ENCODE measurements around the gene CTIF. TPM values are rescaled to one million over a fixed set of nuclear protein-coding genes. Genes with fewer than 3 reads are reported as not detected.

CTIF gene
- total RNA-seq, 2 experiments from 2014 or later = 6.3 to 6.9 TPM

DNA sequence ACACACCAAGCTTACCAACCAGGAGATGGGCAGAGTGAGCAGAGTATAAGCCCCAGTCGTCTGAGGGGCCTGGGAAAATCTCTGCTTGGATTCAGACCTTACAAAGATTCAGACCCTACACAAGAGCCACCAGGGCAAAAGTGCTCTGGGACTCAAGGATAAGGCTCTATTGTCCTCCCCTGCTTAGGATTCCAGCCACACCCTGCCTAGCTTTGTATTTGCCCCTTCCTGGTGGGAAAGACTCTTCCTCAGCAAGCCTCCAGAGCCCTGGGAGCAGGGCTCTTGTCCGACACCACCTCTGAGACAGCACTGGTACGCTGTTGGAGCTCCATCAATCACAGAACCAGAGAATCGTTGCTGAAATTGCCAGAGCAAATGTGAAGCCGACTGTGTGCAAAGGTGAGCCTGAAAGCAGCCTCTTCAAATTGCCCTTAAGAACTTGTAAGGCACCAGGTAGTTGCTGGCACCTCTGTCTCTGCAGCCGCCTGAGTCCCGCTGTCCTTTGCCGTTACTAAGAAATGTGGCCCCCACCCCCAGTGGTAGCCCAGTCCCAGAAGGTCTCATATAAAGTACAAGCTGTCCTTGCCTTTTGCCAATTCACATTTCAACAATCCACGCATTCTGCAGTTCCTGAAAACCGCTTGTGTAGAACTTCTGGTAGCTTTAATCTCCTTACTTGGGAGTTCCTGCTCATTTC is 148.7 kb downstream of the CTIF start:
- POLR2A ChIA-PET = no interaction called here

DNA sequence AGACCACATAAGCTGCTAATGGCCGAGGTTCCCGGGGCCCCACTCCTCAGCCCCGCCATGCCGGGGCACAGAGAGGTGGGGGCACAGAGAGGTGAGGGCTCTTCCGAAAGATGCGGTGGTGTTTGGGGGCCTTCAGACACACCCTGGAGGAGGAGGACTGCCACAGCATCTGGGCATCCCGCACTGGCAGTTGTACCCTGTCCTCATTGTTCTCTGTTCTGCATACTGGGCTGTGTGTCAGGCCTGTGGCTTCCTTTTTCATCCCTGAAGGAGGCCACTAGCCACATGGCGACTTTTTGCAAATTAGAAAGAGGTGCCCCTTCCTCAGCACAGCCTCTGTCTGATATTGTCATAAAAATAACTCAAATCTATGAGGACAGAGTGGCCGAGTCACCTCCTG is 150.1 kb downstream of the CTIF start:
- ChIA-PET CTCF (interaction anchor here (2.0 kb wide), 1 partner anchor 13 kb away, joined by 5 read pairs; no protein-coding TSS in a partner anchor), POLR2A (no interaction called here)

More for the DNA sequence above, 148.7 kb downstream of the CTIF start:
- CTCF ChIA-PET = interaction anchor here (0.6 to 2.0 kb wide), 2 partner anchors 12 to 242 kb away, joined by 3 to 5 read pairs; no protein-coding TSS in a partner anchor

DNA sequence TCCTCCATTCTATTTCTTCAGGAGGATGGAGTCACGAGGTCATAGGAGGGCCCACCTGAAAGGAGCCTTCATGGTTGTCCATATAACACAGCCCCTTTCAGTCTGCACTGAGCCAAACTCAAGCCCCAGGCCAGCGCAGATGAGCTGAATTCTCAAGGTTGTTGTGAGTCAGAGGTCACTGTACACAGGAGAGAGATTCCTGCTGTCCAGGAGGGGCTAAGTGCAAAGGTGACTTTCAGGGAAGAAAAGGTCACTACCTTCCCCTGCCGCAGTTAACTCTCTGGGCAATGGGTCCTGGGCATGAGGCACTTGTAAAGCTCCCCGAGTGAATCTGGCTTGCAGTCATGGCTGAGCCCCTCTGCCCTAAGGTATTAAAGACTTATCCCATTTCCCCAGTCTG is 150.7 kb downstream of the CTIF start:
- CTCF ChIA-PET = no interaction called here
- POLR2A ChIA-PET = no interaction called here

DNA sequence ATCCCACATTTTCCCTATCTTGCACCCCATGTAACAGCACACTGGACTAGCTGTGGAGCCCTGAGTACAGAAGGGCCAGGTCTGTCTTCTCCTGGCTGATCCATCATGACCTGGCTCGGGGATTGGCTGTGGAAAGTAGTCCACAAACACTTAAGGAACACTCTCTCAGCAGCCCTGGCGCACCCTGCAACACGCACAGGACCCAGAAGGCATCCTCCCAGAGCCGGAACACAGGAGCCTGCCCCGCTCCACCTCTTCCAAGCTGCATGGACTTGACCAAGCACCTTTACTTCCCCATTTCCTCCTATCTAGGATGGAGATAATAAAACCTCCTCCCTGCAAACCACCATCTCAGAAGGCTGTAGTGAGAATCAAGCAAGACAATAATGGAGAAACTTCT is 151.7 kb downstream of the CTIF start:
- CTCF ChIA-PET = no interaction called here
- POLR2A ChIA-PET = no interaction called here

DNA sequence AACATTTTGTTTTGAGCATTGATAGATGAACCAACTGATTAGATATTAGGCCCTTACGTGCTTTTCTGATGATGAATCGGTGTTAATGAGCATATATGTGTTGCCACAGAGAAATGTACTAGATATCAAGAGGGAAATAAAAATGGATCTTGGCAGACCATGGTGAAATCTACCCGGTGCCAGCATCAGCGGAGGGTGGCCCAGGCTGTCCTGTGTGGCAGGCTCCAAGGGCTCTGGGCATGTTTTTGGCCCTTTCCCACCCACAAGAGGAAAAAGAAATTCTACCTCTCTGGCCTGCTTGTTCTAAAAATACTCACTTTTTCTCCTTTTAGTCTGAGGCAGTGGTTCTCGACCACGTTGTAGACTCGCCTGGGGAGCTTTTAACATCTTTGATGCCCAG is 154.2 kb downstream of the CTIF start:
- ChIA-PET POLR2A (interaction anchor here (0.6 kb wide), 1 partner anchor 10 kb away, joined by 3 read pairs; no protein-coding TSS in a partner anchor), CTCF (no interaction called here)

DNA sequence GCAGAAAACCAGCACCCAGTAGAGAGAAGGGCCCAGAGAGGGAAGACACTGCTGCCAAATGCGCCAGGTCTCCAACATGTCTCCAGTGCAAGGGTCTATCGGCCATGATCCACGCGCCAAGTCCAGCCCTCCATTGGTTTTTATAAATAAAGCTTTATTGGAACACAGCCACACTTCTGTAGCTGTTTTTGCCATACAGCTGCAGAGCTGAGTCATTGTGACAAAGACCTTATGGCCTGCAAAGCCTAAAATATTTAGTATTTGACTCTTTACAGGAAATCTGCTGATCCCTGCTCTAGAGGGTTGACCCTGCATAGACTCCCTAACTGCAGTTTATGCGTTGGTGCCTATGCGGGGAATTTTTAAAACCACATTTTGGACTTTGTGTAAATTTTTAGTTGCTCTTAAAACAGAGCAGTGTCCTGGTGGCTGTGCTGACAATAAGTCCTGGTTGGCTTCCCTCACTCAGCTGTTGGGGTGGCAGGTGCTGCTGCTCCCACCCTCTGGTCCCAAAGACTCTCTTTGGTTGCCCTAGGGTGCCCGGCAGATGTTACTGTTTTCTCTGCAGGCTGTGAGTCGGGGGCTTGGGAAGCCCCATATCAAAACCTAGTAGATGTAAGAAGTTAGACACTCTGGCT is 154.9 kb downstream of the CTIF start:
- ChIA-PET CTCF (no interaction called here), POLR2A (interaction anchor here (0.6 kb wide), 1 partner anchor 9 kb away, joined by 3 read pairs; no protein-coding TSS in a partner anchor)

DNA sequence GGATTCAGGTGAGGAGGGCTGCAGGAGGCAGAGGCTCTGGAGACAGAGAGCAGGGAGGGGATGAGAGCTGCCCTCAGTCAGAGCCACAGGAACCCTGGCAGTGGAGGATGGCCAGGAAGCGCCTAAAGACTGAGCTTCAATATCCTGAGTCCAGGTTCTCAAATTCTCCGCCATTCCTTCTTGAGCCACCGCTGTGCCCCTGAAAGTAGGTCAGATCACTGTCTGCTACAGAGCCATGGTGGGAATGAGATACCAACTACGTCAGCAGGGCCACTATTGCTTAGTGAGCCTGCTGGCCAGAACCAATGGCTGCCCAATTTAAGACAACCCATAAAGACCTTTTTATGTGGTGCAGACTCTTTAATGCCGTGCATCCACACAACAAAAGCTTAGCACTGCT is 155.5 kb downstream of the CTIF start:
- ChIA-PET POLR2A (no interaction called here), CTCF (no interaction called here)

DNA sequence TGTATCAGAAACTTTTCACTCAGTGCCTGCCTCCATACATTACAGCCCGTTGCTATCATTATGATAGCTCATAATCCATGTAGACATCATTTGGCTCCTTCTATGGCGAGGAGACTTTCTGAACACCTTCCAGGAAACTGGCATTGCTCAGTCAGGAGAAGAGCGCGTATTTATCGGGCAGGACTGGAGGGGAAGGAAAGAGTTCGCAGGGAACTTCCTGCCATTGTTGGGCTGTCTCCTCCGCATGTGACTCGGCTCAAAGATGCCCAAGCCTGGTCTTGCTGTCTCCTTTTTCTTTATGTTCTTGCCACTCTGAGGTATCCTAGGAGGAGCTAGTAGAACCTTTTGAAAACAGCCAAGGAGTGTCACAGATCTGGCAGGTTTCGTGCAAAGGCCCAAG is 156.8 kb downstream of the CTIF start:
- ChIA-PET CTCF (no interaction called here), POLR2A (no interaction called here)

DNA sequence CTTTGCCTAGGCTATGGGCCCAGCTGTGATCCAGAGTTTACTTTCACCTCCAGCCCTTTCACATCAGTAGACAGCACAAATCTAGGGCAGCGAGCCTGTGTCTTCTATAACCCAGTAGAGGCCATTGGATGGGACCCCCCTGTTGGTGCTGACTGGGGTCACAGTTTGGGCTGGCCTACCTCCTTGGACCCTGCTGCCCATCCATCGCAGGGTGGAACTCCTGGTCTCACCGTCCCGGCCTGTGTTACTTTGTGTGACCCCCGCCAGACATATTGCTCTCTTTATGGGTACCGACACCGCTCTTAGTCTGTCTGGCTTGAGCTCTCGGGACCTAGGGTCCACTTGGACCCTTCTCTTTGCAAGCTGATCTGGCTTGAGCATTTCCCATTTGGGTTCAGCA is 157.4 kb downstream of the CTIF start:
- ChIA-PET POLR2A (no interaction called here), CTCF (no interaction called here)

DNA sequence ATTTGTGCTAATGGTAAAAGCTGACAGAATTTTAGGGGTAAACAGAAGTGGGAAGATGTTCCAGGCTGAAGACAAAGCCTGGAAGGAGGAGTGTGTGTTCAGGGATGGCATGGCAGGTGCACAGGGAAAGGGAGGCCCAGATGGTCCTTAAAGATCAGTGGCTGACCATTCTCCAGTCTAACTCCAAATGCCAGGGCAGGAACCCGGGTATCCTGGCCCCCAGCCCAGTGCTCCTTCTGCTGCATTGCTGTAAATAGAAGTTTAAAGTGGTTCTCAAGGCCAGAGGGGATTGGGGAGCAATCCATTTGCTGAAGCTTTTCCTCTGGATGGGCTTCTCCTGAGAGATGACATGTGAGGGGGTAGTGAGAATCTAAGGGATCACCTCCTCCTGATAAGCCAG is 158.6 kb downstream of the CTIF start:
- CTCF ChIA-PET = no interaction called here
- POLR2A ChIA-PET = no interaction called here

DNA sequence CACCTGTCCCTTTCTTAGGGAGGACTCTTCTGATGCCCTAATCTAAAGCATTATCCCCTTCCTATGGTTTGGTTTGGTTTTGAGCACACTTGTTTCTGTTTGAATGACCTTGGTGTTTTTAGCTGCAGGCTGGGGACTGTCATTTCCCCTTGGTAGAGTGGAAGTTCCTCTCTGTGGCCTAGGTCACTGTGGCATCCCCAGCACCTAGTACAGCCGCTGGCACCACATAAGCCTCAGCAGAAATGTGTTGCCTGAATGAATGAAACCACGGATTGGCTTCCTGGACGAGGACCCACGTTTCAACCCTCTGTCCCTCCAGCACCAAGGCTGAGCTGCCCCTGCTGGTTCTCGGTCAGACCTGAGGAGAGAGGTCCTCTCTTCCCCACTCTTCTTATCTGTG is 159.9 kb downstream of the CTIF start:
- CTCF ChIA-PET = interaction anchor here (0.6 kb wide), 1 partner anchor 817 kb away, joined by 4 read pairs; no protein-coding TSS in a partner anchor

DNA sequence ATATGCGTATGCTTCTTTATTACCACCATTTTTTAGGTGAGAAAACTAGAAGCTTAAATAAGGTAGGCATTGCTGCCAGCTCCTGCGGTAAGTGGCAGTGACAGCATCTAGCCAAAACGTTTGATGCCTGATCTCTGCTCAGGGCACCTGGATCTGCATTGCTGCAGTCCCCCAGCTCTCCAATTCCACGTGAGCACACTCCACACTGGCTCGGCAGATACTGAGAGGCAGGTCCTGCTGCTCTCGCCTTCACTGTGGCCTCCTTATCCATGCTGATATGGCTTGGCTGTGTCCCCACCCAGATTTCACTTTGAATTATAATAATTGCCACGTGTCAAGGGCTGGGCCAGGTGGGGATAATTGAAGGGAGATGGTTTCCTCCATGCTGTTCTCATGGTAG is 160.9 kb downstream of the CTIF start:
- CTCF ChIA-PET = no interaction called here
- POLR2A ChIA-PET = no interaction called here

More for the DNA sequence above, 159.9 kb downstream of the CTIF start:
- POLR2A ChIA-PET = no interaction called here

DNA sequence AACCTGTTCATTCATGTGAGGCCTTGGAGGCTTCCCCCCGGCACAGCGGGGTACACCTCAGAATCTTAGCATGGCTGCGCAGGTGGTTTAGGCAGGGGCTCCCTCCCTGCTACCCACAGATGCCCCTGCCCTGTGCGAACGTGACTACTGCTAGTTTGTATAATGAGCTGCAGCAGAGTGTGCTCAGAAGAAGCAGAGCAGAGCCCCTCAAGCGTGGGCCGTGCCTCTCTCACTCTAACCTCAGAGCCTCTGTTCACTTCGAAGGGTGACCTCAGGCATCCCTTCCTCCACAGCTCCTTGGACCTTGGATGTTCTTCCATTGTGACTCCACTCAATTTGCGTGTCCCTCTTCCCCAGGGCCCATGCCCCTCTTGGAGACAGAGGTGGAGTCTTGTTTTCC is 161.6 kb downstream of the CTIF start:
- ChIA-PET POLR2A (no interaction called here), CTCF (interaction anchor here (0.6 kb wide), 1 partner anchor 9 kb away, joined by 4 read pairs; no protein-coding TSS in a partner anchor)

DNA sequence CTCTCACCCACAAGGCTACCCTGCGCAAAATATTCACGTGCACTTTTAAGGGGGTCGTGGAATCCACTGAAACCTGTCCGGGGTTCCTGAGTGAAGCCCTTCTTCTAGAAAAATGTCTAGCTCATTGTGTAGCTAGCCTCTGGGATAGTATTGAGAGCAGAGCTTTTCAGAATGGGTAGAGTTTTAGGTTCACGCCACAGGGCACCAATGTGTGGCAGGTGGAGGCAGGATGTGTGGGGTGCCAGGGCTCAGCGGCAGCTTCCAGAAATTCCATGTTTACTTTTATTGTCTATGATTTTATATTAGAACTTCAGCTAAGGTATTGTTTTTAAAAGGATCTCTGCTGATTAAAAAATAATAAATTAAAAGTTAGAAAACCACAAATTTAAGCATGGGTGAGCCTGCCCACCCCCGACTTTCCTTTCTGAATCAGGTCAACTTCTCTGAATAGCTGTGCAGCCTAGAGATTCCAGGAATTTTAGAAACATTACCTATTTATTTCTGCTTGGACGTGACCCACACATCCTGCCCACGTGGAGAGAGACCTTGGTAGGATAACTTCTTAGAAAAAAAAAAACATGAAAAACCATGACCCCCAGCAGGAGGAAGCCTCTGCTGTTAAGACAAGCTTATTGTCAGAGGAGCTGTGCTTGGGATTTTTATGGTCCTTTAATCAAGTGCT is 163.7 kb downstream of the CTIF start:
- POLR2A ChIA-PET = interaction anchor here (0.6 kb wide), 1 partner anchor 9 kb away, joined by 3 read pairs; no protein-coding TSS in a partner anchor
- CTCF ChIA-PET = interaction anchor here (0.7 to 1.0 kb wide), 2 partner anchors 19 to 147 kb away, joined by 3 to 4 read pairs; no protein-coding TSS in a partner anchor

DNA sequence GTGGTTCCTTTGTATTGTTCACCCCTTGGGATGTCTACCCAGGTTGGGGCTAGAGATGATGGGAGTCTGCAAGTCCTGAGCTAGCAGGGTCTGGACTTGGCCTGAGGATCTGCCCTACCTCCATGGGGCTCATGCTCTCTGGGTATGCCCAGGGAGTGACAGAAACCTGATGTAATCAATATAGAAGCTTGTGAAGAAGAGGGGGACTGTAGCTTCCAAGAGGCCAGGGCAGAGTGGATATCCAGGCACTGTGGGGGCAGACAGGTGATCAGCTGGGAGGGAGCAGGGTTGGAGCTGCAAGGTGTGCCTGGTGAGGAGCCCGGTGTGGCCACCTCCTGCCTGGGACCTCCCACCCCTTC is 164.2 kb downstream of the CTIF start:
- ChIA-PET POLR2A (interaction anchor here (0.6 kb wide), 1 partner anchor 10 kb away, joined by 3 read pairs; no protein-coding TSS in a partner anchor), CTCF (interaction anchor here (0.7 to 1.0 kb wide), 2 partner anchors 18 to 146 kb away, joined by 3 to 4 read pairs; no protein-coding TSS in a partner anchor)

DNA sequence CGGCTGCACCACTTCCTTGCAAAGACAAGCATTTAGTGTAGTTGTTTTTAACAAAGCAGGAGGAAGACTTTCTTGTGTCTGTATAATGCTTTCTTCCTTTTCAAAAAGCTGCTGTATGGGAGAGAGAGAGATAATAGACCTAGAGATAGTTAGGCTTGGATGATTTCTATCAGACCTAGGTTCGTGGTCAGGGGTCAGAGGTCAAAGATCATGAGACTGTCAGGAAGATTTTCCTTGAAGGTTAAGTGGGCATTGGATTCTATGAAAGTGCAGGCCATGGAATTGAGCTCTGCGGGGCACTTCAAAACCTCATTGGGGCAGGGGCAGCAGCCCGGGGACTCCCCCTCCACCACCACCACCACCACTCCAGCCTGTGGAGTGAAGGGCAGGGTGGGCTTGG is 164.6 kb downstream of the CTIF start:
- POLR2A ChIA-PET = interaction anchor here (0.6 kb wide), 1 partner anchor 10 kb away, joined by 3 read pairs; no protein-coding TSS in a partner anchor
- CTCF ChIA-PET = interaction anchor here (0.7 kb wide), 1 partner anchor 146 kb away, joined by 4 read pairs; no protein-coding TSS in a partner anchor

DNA sequence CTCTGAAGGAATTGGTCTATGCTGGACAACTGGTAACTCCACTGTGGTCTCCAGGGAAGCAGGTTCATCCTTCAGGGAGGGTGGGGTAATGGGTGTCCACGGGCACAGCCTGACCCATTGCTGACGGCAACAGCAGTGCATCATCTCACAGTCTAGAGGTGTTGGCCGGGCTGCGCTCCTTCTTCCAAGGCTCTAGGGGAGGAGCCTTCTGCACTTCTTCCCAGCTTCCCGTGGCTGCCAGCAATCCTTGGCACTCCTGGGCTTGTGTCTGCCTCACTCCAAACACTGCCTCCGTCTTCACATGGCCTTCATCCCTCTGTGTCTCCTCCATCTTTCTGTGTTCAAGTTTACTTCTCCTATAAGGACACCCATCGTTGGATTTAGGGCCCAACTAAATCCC is 166.2 kb downstream of the CTIF start:
- POLR2A ChIA-PET = no interaction called here

DNA sequence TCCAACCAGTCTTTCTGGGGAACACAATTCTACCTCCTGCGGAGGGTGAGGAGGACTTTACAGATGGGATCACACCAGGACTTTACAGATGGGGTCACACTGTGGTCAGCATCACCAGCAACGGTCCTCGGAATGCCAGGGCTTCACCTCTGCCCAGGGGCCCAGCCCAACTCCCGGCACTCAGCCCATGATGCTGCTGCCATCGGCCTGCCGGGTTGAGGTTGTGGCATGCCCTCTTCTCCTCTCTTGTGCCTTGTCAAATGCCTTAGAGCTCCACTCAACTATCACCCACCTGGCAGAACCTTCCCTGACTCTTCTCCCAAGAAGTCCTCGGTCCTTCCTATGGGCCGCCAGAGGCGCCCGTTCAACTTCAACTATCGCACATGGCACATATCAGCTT is 166.7 kb downstream of the CTIF start:
- POLR2A ChIA-PET = no interaction called here
- CTCF ChIA-PET = no interaction called here

More for the DNA sequence above, 166.2 kb downstream of the CTIF start:
- CTCF ChIA-PET = no interaction called here

DNA sequence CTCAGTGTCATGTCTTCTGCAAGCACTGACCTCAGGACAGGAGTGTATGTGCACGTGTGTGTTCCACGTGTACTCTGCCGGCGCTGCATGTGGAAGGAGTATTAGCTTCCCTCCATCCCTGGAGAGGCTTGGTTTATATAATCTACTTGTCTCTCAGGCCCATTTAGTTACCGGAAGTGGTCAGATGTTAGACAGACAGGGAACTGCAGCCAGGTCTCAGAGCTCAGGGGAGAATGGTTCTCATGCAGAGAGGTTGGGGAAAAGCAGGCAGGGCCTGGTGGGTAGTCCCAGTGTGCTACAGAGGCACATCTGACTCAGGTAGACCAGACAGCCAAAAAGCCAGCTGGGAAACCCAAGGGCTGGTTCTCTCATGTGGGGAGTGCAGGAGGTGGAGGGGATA is 167.9 kb downstream of the CTIF start:
- POLR2A ChIA-PET = no interaction called here
- CTCF ChIA-PET = no interaction called here

DNA sequence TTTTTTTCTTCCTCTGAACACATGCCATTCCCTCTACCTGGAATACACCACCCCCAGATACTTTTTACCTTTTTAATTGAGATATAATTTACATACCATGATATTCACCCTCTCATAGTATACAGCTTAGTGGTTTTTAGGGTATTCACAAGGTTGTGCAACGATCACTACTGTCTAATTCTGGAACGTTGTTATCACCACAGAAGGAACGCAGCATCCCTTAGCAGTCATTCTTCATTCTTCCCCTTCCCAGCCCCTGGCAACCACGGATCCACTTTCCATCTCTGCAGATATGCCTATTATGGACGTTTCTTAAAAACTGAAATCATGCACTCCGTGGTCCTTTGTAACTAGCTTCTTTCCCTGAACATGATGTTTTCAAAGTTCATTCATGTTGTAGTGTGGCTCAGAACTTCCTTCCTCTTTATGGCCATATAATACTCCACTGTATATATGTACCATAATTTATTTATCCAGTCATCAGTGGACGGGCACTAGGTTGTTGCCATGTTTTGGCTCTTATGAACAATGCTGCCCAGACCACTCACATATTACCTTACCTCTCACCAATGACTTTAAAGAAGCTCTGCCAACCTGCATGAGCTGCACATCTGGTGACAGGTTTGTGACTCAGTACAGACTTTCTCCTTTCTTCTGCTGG is 168.9 kb downstream of the CTIF start:
- CTCF ChIA-PET = interaction anchor here (0.9 kb wide), 1 partner anchor 24 kb away, joined by 3 read pairs; no protein-coding TSS in a partner anchor
- POLR2A ChIA-PET = no interaction called here

All from activated CD8-positive, alpha-beta memory T cell treated with anti-CD3 and anti-CD28 coated beads for 36 hours (primary cell).